Type B pancreatic cell (in vitro differentiated cells): Measurements from ENCODE around the gene TMEM53. TPM values are rescaled to one million over a fixed set of nuclear protein-coding genes. Genes with fewer than 3 reads are reported as not detected.

Experiments used
- DNase-seq: peaks from one replicate; pipeline ENCODE4 v3.0.0; 2021; ENCODE audit warnings: mixed read lengths; ENCODE audit not compliant: unreplicated experiment; ENCODE audit errors: extremely low spot score
- H3K27ac Mint-ChIP-seq: 2 replicates; pipeline ENCODE4 v1.8.0; 2021; ENCODE audit warnings: mild to moderate bottlenecking, mixed read lengths
- H3K27me3 Mint-ChIP-seq: 2 replicates; pipeline ENCODE4 v1.8.0; 2021; ENCODE audit warnings: mixed read lengths
- H3K36me3 Mint-ChIP-seq: 2 replicates; pipeline ENCODE4 v1.8.0; 2021; ENCODE audit warnings: mixed read lengths
- H3K4me1 Mint-ChIP-seq: one replicate; pipeline ENCODE4 v1.8.0; 2021; ENCODE audit warnings: mixed read lengths; ENCODE audit not compliant: unreplicated experiment
- H3K4me3 Mint-ChIP-seq: 2 replicates; pipeline ENCODE4 v1.8.0; 2021; ENCODE audit warnings: mild to moderate bottlenecking, mixed read lengths
- H3K9me3 Mint-ChIP-seq: 2 replicates; pipeline ENCODE4 v1.8.0; 2021; ENCODE audit warnings: mixed read lengths
- CTCF ChIP-seq: fragments of 200-600 bp; sonication (generic); conservative IDR thresholded peaks from 2 replicates; pipeline ENCODE4 v1.5.0; 2021; ENCODE audit warnings: antibody characterized with exemption, mild to moderate bottlenecking
- total RNA-seq: library from RNA; stranded (reverse); gene quantifications from 2 replicates; pipeline ENCODE4 v1.2.1, GENCODE V29; 2021; ENCODE audit warnings: low replicate concordance

The TMEM53 gene
- total RNA-seq, 1 donor from 2014 or later: 6.6 TPM

GRCh38 chr1:44611419-44611818 lies 62.9 kb downstream of the TMEM53 start:
- H3K27ac Mint-ChIP-seq: no peak overlapping the region
- no peak overlapping the region for H3K4me3 Mint-ChIP-seq
- H3K4me1 Mint-ChIP-seq: no peaks in the 10 kb centered on the region
- no peaks in the 10 kb centered on the region for H3K36me3 Mint-ChIP-seq
- no peak for DNase-seq
- no peaks in the 10 kb centered on the region for H3K9me3 Mint-ChIP-seq
- H3K27me3 Mint-ChIP-seq: peaks cover 70% of the 10 kb centered on the region
- no peak for TF ChIP-seq CTCF

GRCh38 chr1:44610527-44611148 lies 63.6 kb downstream of the TMEM53 start:
- Mint-ChIP-seq H3K27ac (no peak overlapping the region), H3K27me3 (peaks cover 68% of the 10 kb centered on the region), H3K36me3 (no peaks in the 10 kb centered on the region), H3K4me3 (no peak overlapping the region), H3K9me3 (no peaks in the 10 kb centered on the region), H3K4me1 (no peaks in the 10 kb centered on the region)
- no peak for TF ChIP-seq CTCF
- DNase-seq: no peak

- DNase-seq: no peak
- Mint-ChIP-seq H3K4me3 (no peak overlapping the region), H3K27ac (no peak overlapping the region), H3K9me3 (no peaks in the 10 kb centered on the region), H3K36me3 (no peaks in the 10 kb centered on the region), H3K4me1 (no peaks in the 10 kb centered on the region), H3K27me3 (peaks cover 64% of the 10 kb centered on the region)
- no peak for TF ChIP-seq CTCF
Observed at GRCh38 chr1:44609768-44610526, 64.3 kb downstream of the TMEM53 start.

GRCh38 chr1:44609412-44609767 lies 64.9 kb downstream of the TMEM53 start:
- no peak overlapping the region for H3K4me3 Mint-ChIP-seq
- DNase-seq: no peak
- peaks cover 65% of the 10 kb centered on the region for H3K27me3 Mint-ChIP-seq
- peaks cover 4% of the 10 kb centered on the region for H3K4me1 Mint-ChIP-seq
- no peaks in the 10 kb centered on the region for H3K36me3 Mint-ChIP-seq
- no peak overlapping the region for H3K27ac Mint-ChIP-seq
- peak; percentile 66 for TF ChIP-seq CTCF
- H3K9me3 Mint-ChIP-seq: no peaks in the 10 kb centered on the region

GRCh38 chr1:44608141-44608540 lies 66.1 kb downstream of the TMEM53 start:
- TF ChIP-seq CTCF: peak; percentile 38
- Mint-ChIP-seq H3K4me1 (peaks cover 11% of the 10 kb centered on the region), H3K36me3 (no peaks in the 10 kb centered on the region), H3K27ac (no peak overlapping the region), H3K4me3 (no peak overlapping the region), H3K9me3 (no peaks in the 10 kb centered on the region), H3K27me3 (peaks cover 65% of the 10 kb centered on the region)
- DNase-seq: no peak
